GM12878 (cell line): ENCODE data around the gene DUT. TPM values are rescaled to one million over a fixed set of nuclear protein-coding genes. Genes with fewer than 3 reads are reported as not detected.

Source experiments
- ATAC-seq: fragments of 200-7000 bp; cut with Tn5 transposase; 3 replicates; pipeline ENCODE4 v1.9.1; 2020; ENCODE audit warnings: mild to moderate bottlenecking, moderate library complexity
- BruUV-seq: library from RNA; stranded (reverse); fragments of 400-500 nt; replicated peaks from 2 replicates; lab custom pipeline; 2021; lab: Mats Ljungman, UMichigan
- CTCF ChIA-PET: fragments of 300-600 bp; sonication (Branson Sonifier 250); formaldehyde crosslinking; extraction: SDS; loops from one replicate; lab custom pipeline; 2021; ENCODE audit warnings: inconsistent platforms; lab: Yijun Ruan, JAX
- POLR2A ChIA-PET: fragments of 350-600 bp; formaldehyde crosslinking; extraction: SDS; loops from one replicate; lab custom pipeline; 2021; ENCODE audit warnings: inconsistent platforms; lab: Charles Lee
- RAD21 ChIA-PET: fragments of 300-600 bp; sonication (Branson Sonifier 250); formaldehyde crosslinking; loops from one replicate; lab custom pipeline; 2023; ENCODE audit warnings: antibody characterized with exemption; ENCODE audit not compliant: unreplicated experiment; lab: Charles Lee
- SMC1A ChIA-PET: fragments of 300-600 bp; sonication (Branson Sonifier 250); formaldehyde crosslinking; loops from one replicate; lab custom pipeline; 2023; ENCODE audit not compliant: unreplicated experiment, uncharacterized antibody; lab: Charles Lee
- DNase-seq: peaks from one replicate; pipeline ENCODE4 v3.0.0-alpha.2; 2011; ENCODE audit warnings: low read depth, low spot score
- FAIRE-seq: peaks from 3 replicates; lab custom pipeline; 2011; peaks lifted over from hg19 to GRCh38; lab: Jason Lieb, UNC
- H2AFZ ChIP-seq: 2 replicates; pipeline ENCODE4 v1.6.0; 2011; ENCODE audit warnings: low read depth, low read length, control low read depth; ENCODE audit not compliant: control insufficient read depth
- H3K27ac ChIP-seq: 2 replicates; pipeline ENCODE4 v1.5.1; 2011; ENCODE audit warnings: control low read depth; ENCODE audit not compliant: control insufficient read depth, insufficient read depth
- H3K27me3 ChIP-seq, 2 experiments: replicated peaks in 1 of 2; 2 replicates each; pipeline versions ENCODE4 v1.6.0 to v1.6.1; 2011; ENCODE audit warnings: low read length in 1 of 2; ENCODE audit not compliant: control insufficient read depth in 2 of 2, insufficient read depth in 2 of 2
- H3K36me3 ChIP-seq, 2 experiments: 2 replicates each; pipeline ENCODE4 v1.5.1; 2011; ENCODE audit warnings: low read length in 1 of 2; ENCODE audit not compliant: control insufficient read depth in 2 of 2, insufficient read depth in 2 of 2
- H3K4me1 ChIP-seq: 2 replicates; pipeline ENCODE4 v1.6.1; 2011; ENCODE audit warnings: mild to moderate bottlenecking, low read length, moderate library complexity, mixed read lengths; ENCODE audit not compliant: control insufficient read depth, insufficient read depth
- H3K4me2 ChIP-seq: 2 replicates; pipeline ENCODE4 v1.6.0; 2011; ENCODE audit warnings: control low read depth; ENCODE audit not compliant: control insufficient read depth, insufficient read depth
- H3K4me3 ChIP-seq: fragments of 200-600 bp; sonication (generic); 2 replicates; pipeline ENCODE4 v1.5.1; 2016
- H3K79me2 ChIP-seq: 2 replicates; pipeline ENCODE4 v1.6.0; 2011; ENCODE audit warnings: low read length; ENCODE audit not compliant: control insufficient read depth, insufficient read depth
- H3K9ac ChIP-seq: 2 replicates; pipeline ENCODE4 v1.8.0; 2011; ENCODE audit warnings: low read length, control low read depth, mixed read lengths; ENCODE audit not compliant: control insufficient read depth, insufficient read depth
- H3K9me3 ChIP-seq: replicated peaks from 3 replicates; pipeline ENCODE4 v1.5.1; 2011; ENCODE audit warnings: mild to moderate bottlenecking, low read length; ENCODE audit not compliant: control insufficient read depth, insufficient read depth
- H4K20me1 ChIP-seq: 2 replicates; pipeline ENCODE4 v1.6.0; 2011; ENCODE audit not compliant: control insufficient read depth, insufficient read depth
- ETV6 ChIP-seq, 2 experiments: fragments of 450-650 bp in 1 of 2; IDR thresholded peaks in 1 of 2; conservative IDR thresholded peaks in 1 of 2; 2 replicates each; pipeline ENCODE4 v1.6.1; 2014; ENCODE audit warnings: antibody characterized with exemption in 1 of 2, borderline replicate concordance in 1 of 2, low read depth in 1 of 2, mild to moderate bottlenecking in 1 of 2, moderate library complexity in 1 of 2
- GATAD2B ChIP-seq: fragments of 450-650 bp; conservative IDR thresholded peaks from 2 replicates; pipeline ENCODE4 v1.6.1; 2017; ENCODE audit warnings: low read depth, mild to moderate bottlenecking, moderate library complexity
- HDAC2 ChIP-seq: fragments of 200-600 bp; sonication (generic); IDR thresholded peaks from 2 replicates; pipeline ENCODE4 v1.6.1; 2017
- MEF2A ChIP-seq: IDR thresholded peaks from 2 replicates; pipeline ENCODE4 v1.6.1; 2011; ENCODE audit warnings: low read depth, mild to moderate bottlenecking, low read length, moderate library complexity; ENCODE audit not compliant: insufficient read depth
- NRF1 ChIP-seq: conservative IDR thresholded peaks from 2 replicates; pipeline ENCODE4 v1.6.1; 2011; ENCODE audit warnings: mild to moderate bottlenecking, low read depth, low read length, improper control_type of control experiment
- PAX5 ChIP-seq: IDR thresholded peaks from 2 replicates; pipeline ENCODE4 v1.6.1; 2011; ENCODE audit warnings: low read depth, low read length, borderline replicate concordance
- PAX8 ChIP-seq: fragments of 450-650 bp; IDR thresholded peaks from 2 replicates; pipeline ENCODE4 v1.6.1; 2017; ENCODE audit warnings: mild to moderate bottlenecking, moderate library complexity
- SPI1 ChIP-seq: IDR thresholded peaks from 2 replicates; pipeline ENCODE4 v1.6.1; 2011; ENCODE audit warnings: low read depth, mild to moderate bottlenecking, low read length, moderate library complexity, borderline replicate concordance; ENCODE audit not compliant: insufficient read depth
- ZNF622 ChIP-seq: fragments of 450-650 bp; IDR thresholded peaks from 2 replicates; pipeline ENCODE4 v1.6.1; 2017; ENCODE audit warnings: mild to moderate bottlenecking, inconsistent platforms
- WGBS: methylation state at CpG from one replicate; pipeline ENCODE4 v1.1.6; 2016; ENCODE audit warnings: low lambda C conversion rate; ENCODE audit not compliant: insufficient replicate concordance, insufficient coverage; ENCODE audit errors: missing lambda C conversion rate; 5-methylcytosine and 5-hydroxymethylcytosine counted together
- in situ Hi-C: fragments of 300-500 bp; cut with MboI; formaldehyde crosslinking; loops from 9 replicates; pipeline ENCODE4 v1.14.3; 2018; ENCODE audit warnings: mixed read lengths
- intact Hi-C: fragments of 100-400 bp; cut with micrococcal nuclease; formaldehyde crosslinking; loops from one replicate; pipeline ENCODE4 v1.14.2; 2022; ENCODE audit not compliant: unreplicated experiment
- polyA plus RNA-seq, 11 experiments: library from polyadenylated mRNA; depleted of rRNA in 4 of 11; unstranded in 6 of 11; stranded (reverse) in 5 of 11; fragments of >200 nt; fragmentation: Nextera tagmentation in 4 of 11; fragmentation: Illumina TruSeq in 1 of 11; extraction: Ambion mirVana in 4 of 11; extraction: Trizol in 1 of 11; gene quantifications; 1 replicate in 1 of 11; 2 replicates in 10 of 11; pipeline versions ENCODE4 v1.2.1 to v1.2.3, GENCODE V29; 2011 to 2016; ENCODE audit warnings: inconsistent platforms in 2 of 11, missing spikeins in 2 of 11, low read depth in 1 of 11
- total RNA-seq, 4 experiments: library from RNA; depleted of rRNA in 3 of 4; stranded (reverse); fragments of >200 nt in 3 of 4; fragmentation: Illumina TruSeq in 1 of 4; extraction: Trizol in 1 of 4; gene quantifications; 2 replicates each; pipeline versions ENCODE4 v1.2.1 to v1.2.3, GENCODE V29; 2013 to 2021

Gene DUT
- total and polyA plus RNA-seq, 10 of the 15 experiments (the other 5 are each of a cell fraction or from before 2014, with no cell fraction given) = 20.1 to 452 (median 149) TPM

DNA sequence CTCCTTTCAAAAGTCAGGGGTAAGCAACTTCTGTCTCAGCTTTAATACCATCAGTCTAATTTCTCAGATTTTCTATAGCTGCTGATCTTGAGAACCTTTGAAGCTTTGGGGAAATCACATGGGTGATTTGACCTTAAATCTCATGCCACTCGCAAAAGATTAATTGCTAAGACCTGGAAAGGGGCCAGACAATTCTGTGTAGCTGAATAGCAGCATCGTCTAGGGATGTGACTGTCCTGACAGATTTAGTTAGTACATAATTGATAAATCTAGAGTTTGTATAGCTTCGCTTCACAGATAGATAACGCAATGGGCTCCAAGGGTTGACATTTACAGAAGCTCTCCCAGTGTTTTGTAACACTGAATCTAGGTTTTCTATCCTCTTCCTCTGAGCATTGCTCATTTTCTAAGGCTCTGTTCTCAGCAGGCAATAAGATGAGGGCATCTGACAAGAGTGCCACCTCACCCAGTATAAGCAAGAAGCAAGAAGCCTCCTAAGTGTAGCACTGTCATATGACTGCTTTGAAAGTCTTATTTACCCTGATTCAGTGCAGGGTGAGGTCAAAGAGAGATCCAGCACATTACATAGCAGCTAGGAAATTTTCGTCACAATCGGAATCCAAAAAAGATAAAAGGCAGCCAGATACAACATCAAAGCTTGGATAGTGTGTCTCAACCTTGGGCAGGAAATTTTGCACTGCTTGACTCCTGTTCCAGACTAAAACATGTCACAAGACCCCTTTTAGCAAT is 47.7 kb upstream of the DUT start:
- ATAC-seq (no peak), DNase-seq (no peak), FAIRE-seq (no peak)
- ChIA-PET CTCF (interaction anchor here (0.5 to 8.8 kb wide), 15 partner anchors 17 to 1087 kb away, joined by 3 to 78 read pairs (median 3); no protein-coding TSS in a partner anchor), RAD21 (interaction anchor here (0.6 to 2.8 kb wide), 5 partner anchors 41 to 370 kb away, joined by 3 to 21 read pairs (median 3); no protein-coding TSS in a partner anchor), POLR2A (no interaction called here), SMC1A (interaction anchor here (0.6 to 1.9 kb wide), 6 partner anchors 69 to 1088 kb away, joined by 3 to 8 read pairs (median 4); no protein-coding TSS in a partner anchor)
- WGBS = 54% methylated on average over 6 of the region's 6 CpGs
- Histone ChIP-seq H4K20me1 (no peaks in the 10 kb centered on the region), H3K9me3 (no peaks in the 10 kb centered on the region), H3K79me2 (no peaks in the 10 kb centered on the region), H3K27me3 (no peaks in the 10 kb centered on the region), H3K4me3 (no peak overlapping the region), H3K4me1 (no peaks in the 10 kb centered on the region), H3K4me2 (no peak overlapping the region), H3K9ac (no peak overlapping the region), H3K27ac (no peak overlapping the region), H2AFZ (no peak overlapping the region), H3K36me3 (no peaks in the 10 kb centered on the region)
- intact Hi-C loops = no loop called here
- TF ChIP-seq MEF2A (no peak), NRF1 (no peak), GATAD2B (no peak), ZNF622 (no peak), PAX5 (no peak), PAX8 (no peak), SPI1 (no peak), HDAC2 (no peak), ETV6 (conservative IDR thresholded peaks at IDR 0.05 in 1 of 2, IDR thresholded peaks at IDR 0.05 in 1 of 2; ENCODE audit: borderline replicate concordance in 1 of 2, low read depth in 1 of 2) (no peak)
- in situ Hi-C loops = loop anchor here (10.0 kb wide), 1 partner anchor 1089 kb away; no protein-coding TSS in a partner anchor
- BruUV-seq = no TSS peak
